Measurements from ENCODE around the gene EIF3K. TPM values are rescaled to one million over a fixed set of nuclear protein-coding genes. Genes with fewer than 3 reads are reported as not detected.

EIF3K gene
- total RNA-seq, 4 donors from 2014 or later, result 267 to 660 (median 460) TPM

DNA sequence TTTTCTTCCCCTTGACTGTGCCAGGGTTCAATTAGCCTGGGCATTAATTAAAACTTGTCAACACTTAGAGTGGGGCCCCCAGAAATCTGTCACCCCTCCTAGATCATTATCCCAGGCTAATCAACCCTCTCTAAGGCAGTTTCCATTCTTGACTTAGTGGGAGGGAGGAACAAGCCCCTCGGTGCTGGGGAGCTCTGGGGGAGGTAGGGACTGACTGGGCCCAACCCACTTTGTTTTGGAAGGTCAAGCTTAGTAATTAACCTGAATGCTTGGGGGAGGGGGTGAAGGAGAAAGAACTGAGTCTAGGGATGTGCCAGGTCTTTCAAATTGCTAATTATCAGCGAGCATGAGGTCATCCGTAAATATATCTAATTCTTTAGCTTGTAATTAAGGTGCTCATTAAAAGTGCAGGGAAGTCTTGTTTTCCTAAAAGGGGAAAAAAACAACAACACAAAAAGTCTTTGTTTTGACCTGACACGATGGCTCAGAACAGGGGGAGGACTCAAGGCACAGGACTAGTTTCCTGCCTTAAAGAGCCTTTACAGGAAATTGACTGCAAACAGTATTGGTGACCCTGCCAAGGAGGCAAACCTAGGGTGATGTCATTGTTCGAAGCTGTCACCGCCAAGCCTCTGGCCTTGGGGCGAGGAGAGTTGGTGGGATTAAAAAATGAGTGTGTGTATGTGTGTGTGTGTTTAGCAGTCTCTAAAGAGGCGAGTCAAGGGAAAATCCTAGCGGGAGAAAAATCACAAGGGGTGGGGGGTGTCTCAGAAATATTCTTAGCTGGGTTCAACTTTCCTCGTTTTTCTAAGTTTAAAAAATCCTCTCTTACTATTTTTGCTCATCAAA is 47.9 kb downstream of the EIF3K start:
- intact Hi-C loops (cut with DNase I; ENCODE audit: low total_unique reads), result no loop called here
- Histone ChIP-seq H3K4me3 (no peak overlapping the region), H3K27ac (peak overlapping the region; percentile 99 to 100 (median 99)), H3K4me1 (peaks cover 96 to 100% (median 99%) of the 10 kb centered on the region in 4 donors), H3K27me3 (no peaks in the 10 kb centered on the region), H3K36me3 (no peaks in the 10 kb centered on the region), H3K9me3 (no peaks in the 10 kb centered on the region)
- DNase-seq, result peak; percentile 47
- TF ChIP-seq POLR2A (IDR thresholded peaks at IDR 0.05) (no peak), POLR2AphosphoS5 (IDR thresholded peaks at IDR 0.05) (peak; percentile 22 to 55 (median 32))
- WGBS, 2 donors (ENCODE audit: low coverage in 1 of 2), result 25 to 33% methylated on average over 9 to 10 of the region's 10 CpGs
- in situ Hi-C loops (cut with MboI; ENCODE audit: low pct_ligation_motif_present in 1 of 4, low pct_unique_long_range_greater_than_20kb in 1 of 4, low sequenced_read_pairs in 3 of 4), result no loop called here

DNA sequence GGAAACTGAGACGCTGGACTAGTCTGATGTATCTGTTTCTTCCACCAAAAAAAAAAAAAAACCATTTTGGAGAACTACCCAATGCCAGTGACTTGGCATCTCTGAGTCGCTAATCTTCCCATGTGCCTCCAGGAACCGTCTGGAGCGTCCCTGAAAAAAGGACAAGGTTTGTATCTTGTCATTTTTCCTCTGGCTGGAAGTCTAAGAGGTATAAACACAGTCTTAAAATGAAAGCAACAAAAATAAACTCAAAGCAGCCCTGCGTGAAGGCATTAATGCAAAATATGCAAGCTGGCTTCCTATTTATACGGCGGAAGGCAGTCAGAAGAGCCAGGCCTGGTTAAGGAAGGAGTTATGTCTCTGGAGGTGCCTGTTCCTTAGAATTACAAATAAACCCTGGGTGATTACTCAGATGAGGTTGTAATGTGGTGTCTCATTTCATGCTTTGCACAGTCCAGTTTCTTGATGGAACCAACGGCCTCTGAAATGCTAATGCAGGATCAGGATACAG is 48.7 kb downstream of the EIF3K start:
- intact Hi-C loops (cut with DNase I; ENCODE audit: low total_unique reads) (no loop called here), in situ Hi-C loops (cut with MboI; ENCODE audit: low pct_ligation_motif_present in 1 of 4, low pct_unique_long_range_greater_than_20kb in 1 of 4, low sequenced_read_pairs in 3 of 4) (no loop called here)
- H3K27ac ChIP-seq, result peak overlapping the region; percentile 99 to 100 (median 99)
- 45 to 71% methylated on average over 2 to 8 of the region's 8 CpGs for WGBS, 2 donors (ENCODE audit: low coverage in 1 of 2)
- H3K4me1 ChIP-seq, result peaks cover 89 to 94% (median 92%) of the 10 kb centered on the region in 4 donors
- TF ChIP-seq POLR2A (IDR thresholded peaks at IDR 0.05) (no peak), EP300 (IDR thresholded peaks at IDR 0.05; ENCODE audit: low read depth) (no peak), CTCF (IDR thresholded peaks at IDR 0.05) (no peak), POLR2AphosphoS5 (IDR thresholded peaks at IDR 0.05) (peak in 1 of 3 donors; percentile 34)
- no peak for DNase-seq
- H3K36me3 ChIP-seq, result no peaks in the 10 kb centered on the region
- H3K27me3 ChIP-seq, result no peaks in the 10 kb centered on the region
- no peak overlapping the region for H3K4me3 ChIP-seq
- no peaks in the 10 kb centered on the region for H3K9me3 ChIP-seq

DNA sequence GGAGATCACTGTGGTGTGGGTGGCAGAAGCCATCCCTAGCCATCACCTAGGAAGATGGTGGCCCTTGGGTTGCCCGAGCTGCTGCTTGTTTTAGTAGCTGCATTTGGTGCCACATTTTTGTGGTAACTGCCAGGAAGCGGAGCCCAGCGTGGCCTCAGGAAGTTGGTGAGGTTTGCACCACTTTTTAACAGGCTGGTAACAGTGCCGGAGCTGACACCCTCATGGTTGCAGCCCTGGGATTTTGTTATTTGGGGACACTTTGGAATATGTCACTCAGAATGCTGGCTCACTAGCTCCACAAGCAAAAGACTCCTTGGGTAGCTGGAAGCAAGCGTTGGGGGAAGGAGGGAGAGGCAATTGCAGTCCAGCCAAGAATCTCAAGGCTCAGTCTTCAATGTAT is 50.6 kb downstream of the EIF3K start:
- no peaks in the 10 kb centered on the region for H3K27me3 ChIP-seq
- 61% methylated on average over 5 of the region's 5 CpGs; no CpG with 5 or more reads in 1 of the 2 donors for WGBS, 2 donors (ENCODE audit: low coverage in 1 of 2)
- peak overlapping the region; percentile 99 to 100 (median 99) for H3K27ac ChIP-seq
- no peaks in the 10 kb centered on the region for H3K36me3 ChIP-seq
- no peaks in the 10 kb centered on the region for H3K9me3 ChIP-seq
- intact Hi-C loops (cut with DNase I; ENCODE audit: low total_unique reads) (no loop called here), in situ Hi-C loops (cut with MboI; ENCODE audit: low pct_ligation_motif_present in 1 of 4, low pct_unique_long_range_greater_than_20kb in 1 of 4, low sequenced_read_pairs in 3 of 4) (no loop called here)
- DNase-seq, result no peak
- H3K4me3 ChIP-seq, result no peak overlapping the region
- H3K4me1 ChIP-seq, result peaks cover 78 to 84% (median 83%) of the 10 kb centered on the region in 4 donors
- TF ChIP-seq CTCF (IDR thresholded peaks at IDR 0.05) (no peak), POLR2A (IDR thresholded peaks at IDR 0.05) (no peak), POLR2AphosphoS5 (IDR thresholded peaks at IDR 0.05) (no peak), EP300 (IDR thresholded peaks at IDR 0.05; ENCODE audit: low read depth) (no peak)

GRCh38 chr19:38670921-38671398 is 52.0 kb downstream of the EIF3K start:
- peaks cover 78 to 84% (median 82%) of the 10 kb centered on the region in 4 donors for H3K4me1 ChIP-seq
- no peak overlapping the region for H3K4me3 ChIP-seq
- H3K27ac ChIP-seq, result peak overlapping the region; percentile 99 to 100 (median 99)
- TF ChIP-seq EP300 (IDR thresholded peaks at IDR 0.05; ENCODE audit: low read depth) (no peak), POLR2AphosphoS5 (IDR thresholded peaks at IDR 0.05) (peak in 1 of 3 donors; percentile 6), CTCF (IDR thresholded peaks at IDR 0.05) (peak in 1 of 5 experiments; percentile 8), POLR2A (IDR thresholded peaks at IDR 0.05) (no peak)
- no peaks in the 10 kb centered on the region for H3K9me3 ChIP-seq
- in situ Hi-C loops (cut with MboI; ENCODE audit: low pct_ligation_motif_present in 1 of 4, low pct_unique_long_range_greater_than_20kb in 1 of 4, low sequenced_read_pairs in 3 of 4), result no loop called here
- H3K27me3 ChIP-seq, result no peaks in the 10 kb centered on the region
- DNase-seq, result no peak
- WGBS, 2 donors (ENCODE audit: low coverage in 1 of 2), result 35 to 41% methylated on average over 3 of the region's 3 CpGs
- no peaks in the 10 kb centered on the region for H3K36me3 ChIP-seq
- intact Hi-C loops (cut with DNase I; ENCODE audit: low total_unique reads), result no loop called here

All from transverse colon (tissue), 4 donors.